ENCODE results near the gene MAP2K3.

The MAP2K3 gene

GRCh38 chr17:21242026-21242697, 42.3 kb upstream of the MAP2K3 start:
- no peaks in the 10 kb centered on the region for H3K9me3 ChIP-seq
- TF ChIP-seq, protein P1, sequence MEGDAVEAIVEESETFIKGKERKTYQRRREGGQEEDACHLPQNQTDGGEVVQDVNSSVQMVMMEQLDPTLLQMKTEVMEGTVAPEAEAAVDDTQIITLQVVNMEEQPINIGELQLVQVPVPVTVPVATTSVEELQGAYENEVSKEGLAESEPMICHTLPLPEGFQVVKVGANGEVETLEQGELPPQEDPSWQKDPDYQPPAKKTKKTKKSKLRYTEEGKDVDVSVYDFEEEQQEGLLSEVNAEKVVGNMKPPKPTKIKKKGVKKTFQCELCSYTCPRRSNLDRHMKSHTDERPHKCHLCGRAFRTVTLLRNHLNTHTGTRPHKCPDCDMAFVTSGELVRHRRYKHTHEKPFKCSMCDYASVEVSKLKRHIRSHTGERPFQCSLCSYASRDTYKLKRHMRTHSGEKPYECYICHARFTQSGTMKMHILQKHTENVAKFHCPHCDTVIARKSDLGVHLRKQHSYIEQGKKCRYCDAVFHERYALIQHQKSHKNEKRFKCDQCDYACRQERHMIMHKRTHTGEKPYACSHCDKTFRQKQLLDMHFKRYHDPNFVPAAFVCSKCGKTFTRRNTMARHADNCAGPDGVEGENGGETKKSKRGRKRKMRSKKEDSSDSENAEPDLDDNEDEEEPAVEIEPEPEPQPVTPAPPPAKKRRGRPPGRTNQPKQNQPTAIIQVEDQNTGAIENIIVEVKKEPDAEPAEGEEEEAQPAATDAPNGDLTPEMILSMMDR (IDR thresholded peaks at IDR 0.05) = no peak
- H3K4me1 ChIP-seq (ENCODE audit: control insufficient read depth in 1 of 2, insufficient read depth in 1 of 2, low read depth in 1 of 2, low read length in 1 of 2) = peaks cover 0 to 7% of the 10 kb centered on the region in 2 experiments
- H3K27ac ChIP-seq = no peak overlapping the region
- no peak overlapping the region for H3K4me3 ChIP-seq (ENCODE audit: low read depth in 1 of 2, low read length in 1 of 2)
- peaks cover 81% of the 10 kb centered on the region for H3K36me3 ChIP-seq
- H3K27me3 ChIP-seq = no peaks in the 10 kb centered on the region

DNA sequence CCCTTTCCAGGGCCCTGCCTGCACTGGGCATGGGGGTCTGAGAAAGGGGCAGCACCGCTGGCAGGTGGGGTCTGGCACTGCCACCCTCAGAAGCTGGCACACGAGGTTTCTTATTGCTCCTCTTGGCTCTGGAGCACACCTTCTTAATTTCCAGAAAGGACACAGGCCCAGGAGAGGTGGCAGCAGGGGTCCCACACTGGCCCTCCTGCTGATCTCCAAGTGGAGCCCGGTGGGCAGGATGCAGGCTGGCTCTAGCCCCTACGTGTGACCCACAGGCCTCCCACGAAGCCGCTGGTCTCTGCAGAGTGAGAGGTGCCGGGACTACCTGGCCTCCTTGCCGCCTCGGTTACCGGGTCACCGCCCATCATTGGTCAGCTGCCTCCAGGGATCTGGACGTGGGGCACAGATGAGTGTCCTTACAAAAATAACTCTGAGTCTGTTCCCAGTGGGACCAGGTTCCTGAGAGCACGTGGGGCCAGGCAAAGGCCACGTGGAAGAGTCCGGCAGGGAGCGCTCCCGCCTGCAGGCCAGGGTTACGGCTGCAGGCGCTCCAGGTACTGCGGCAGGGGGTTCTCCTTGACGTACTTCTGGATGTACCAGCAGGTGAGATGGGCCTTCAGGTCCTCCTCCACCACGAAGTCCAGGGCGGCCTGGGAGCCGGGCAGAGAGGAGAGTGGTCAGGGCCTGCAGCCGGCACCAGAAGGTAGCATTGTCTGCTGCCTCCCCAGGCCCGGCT, 41.6 kb upstream of the MAP2K3 start:
- Histone ChIP-seq H3K27me3 (no peaks in the 10 kb centered on the region), H3K36me3 (peaks cover 89% of the 10 kb centered on the region), H3K27ac (no peak overlapping the region), H3K4me3 (ENCODE audit: low read depth in 1 of 2, low read length in 1 of 2) (no peak overlapping the region), H3K9me3 (no peaks in the 10 kb centered on the region), H3K4me1 (ENCODE audit: control insufficient read depth in 1 of 2, insufficient read depth in 1 of 2, low read depth in 1 of 2, low read length in 1 of 2) (peaks cover 0 to 7% of the 10 kb centered on the region in 2 experiments)
- TF ChIP-seq, protein P1 (IDR thresholded peaks at IDR 0.05) = no peak

DNA sequence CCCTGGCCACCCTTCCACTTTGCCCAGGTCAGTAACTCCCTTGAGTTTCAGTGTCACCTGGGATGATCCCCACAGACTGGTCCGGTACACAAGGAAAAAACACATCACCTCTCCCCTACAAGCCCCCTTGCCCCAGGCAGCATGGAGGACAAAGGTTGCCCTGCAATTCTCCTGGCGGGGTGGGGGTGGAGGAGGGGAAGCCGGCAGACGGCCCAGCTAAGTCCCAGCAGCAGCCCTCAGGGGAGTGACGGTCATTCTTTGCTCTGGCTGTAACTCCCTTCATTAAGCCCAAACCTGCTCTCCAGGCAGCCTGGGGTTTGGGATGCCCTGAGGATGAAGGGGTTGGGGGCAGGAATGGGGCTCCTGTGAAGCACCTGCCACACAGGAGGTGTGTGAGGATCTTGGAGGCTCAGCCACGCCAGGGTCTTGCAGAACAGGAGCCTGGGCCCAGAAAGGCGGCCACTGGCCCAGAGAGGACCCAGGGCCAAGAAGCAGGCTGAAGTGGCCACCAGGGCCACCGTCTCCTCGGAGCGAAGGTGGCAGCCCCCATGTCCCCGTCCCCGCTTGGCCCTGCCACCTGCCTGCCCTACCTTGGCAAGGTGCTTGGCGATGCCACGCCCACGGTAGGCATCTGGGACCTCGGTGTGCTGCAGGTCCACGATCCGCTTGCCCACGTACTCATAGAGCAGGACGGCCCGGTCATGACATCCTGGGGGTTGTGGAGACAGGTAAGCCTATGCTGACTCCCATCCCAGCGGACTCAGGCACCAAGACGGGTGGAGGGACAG, 40.8 kb upstream of the MAP2K3 start:
- H3K4me1 ChIP-seq (ENCODE audit: control insufficient read depth in 1 of 2, insufficient read depth in 1 of 2, low read depth in 1 of 2, low read length in 1 of 2) = peaks cover 0 to 7% of the 10 kb centered on the region in 2 experiments
- no peak overlapping the region for H3K4me3 ChIP-seq (ENCODE audit: low read depth in 1 of 2, low read length in 1 of 2)
- H3K36me3 ChIP-seq = peaks cover 83% of the 10 kb centered on the region
- TF ChIP-seq, protein P1 (IDR thresholded peaks at IDR 0.05) = no peak
- no peaks in the 10 kb centered on the region for H3K27me3 ChIP-seq
- H3K27ac ChIP-seq = no peak overlapping the region
- no peaks in the 10 kb centered on the region for H3K9me3 ChIP-seq

- Histone ChIP-seq H3K36me3 (peaks cover 71% of the 10 kb centered on the region), H3K9me3 (no peaks in the 10 kb centered on the region), H3K27me3 (no peaks in the 10 kb centered on the region), H3K4me1 (ENCODE audit: control insufficient read depth in 1 of 2, insufficient read depth in 1 of 2, low read depth in 1 of 2, low read length in 1 of 2) (peaks cover 16 to 21% of the 10 kb centered on the region in 2 experiments), H3K4me3 (ENCODE audit: low read depth in 1 of 2, low read length in 1 of 2) (no peak overlapping the region), H3K27ac (peak overlapping the region; percentile 41)
- TF ChIP-seq, protein P1 (IDR thresholded peaks at IDR 0.05) = no peak
Measured at GRCh38 chr17:21245639-21246084, 38.8 kb upstream of the MAP2K3 start.

DNA sequence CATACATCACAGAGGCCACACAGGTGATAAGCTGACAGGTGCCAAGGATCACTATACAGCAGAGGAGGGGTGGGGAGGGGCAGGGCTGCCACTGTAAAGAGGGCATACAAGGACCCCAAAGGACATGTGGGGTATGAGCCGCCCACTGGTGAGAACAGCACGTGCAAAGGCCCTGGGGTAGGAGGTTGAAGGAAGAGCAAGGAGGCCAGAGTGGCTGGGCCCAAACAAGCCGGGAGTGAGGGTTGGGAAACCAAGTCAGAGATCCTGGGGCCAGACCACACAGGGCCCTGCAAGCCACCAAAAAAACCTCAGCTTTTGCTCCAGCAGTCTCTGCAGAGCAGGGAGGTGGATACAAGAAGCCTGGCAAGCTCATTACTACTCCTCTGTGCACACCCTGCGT, 37.8 kb upstream of the MAP2K3 start:
- Histone ChIP-seq H3K4me3 (ENCODE audit: low read depth in 1 of 2, low read length in 1 of 2) (no peak overlapping the region), H3K4me1 (ENCODE audit: control insufficient read depth in 1 of 2, insufficient read depth in 1 of 2, low read depth in 1 of 2, low read length in 1 of 2) (peaks cover 26 to 31% of the 10 kb centered on the region in 2 experiments), H3K27ac (no peak overlapping the region), H3K27me3 (no peaks in the 10 kb centered on the region), H3K36me3 (peaks cover 60% of the 10 kb centered on the region), H3K9me3 (no peaks in the 10 kb centered on the region)
- TF ChIP-seq, protein P1 (IDR thresholded peaks at IDR 0.05) = no peak

Data from neutrophil (primary cell).